SU-DHL-6 (cell line): ENCODE measurements around the gene HGD.

ENCODE experiments used
- H2AFZ ChIP-seq: fragments of 200-600 bp; sonication (generic); 2 replicates; pipeline ENCODE4 v1.6.1; 2014; ENCODE audit warnings: low read depth, mild to moderate bottlenecking, moderate library complexity, mixed read lengths, antibody characterized with exemption, low read length; ENCODE audit not compliant: severe bottlenecking
- H3F3A ChIP-seq: fragments of 200-600 bp; shearing (Covaris generic); 2 replicates; pipeline ENCODE4 v1.6.0; 2016; ENCODE audit warnings: antibody characterized with exemption, mild to moderate bottlenecking; ENCODE audit not compliant: insufficient read depth
- H3K27ac ChIP-seq: fragments of 200-600 bp; sonication (generic); 2 replicates; pipeline ENCODE4 v1.5.1; 2016; ENCODE audit warnings: low read depth, mild to moderate bottlenecking, low read length, moderate library complexity, mixed read lengths
- H3K27me3 ChIP-seq: fragments of 200-600 bp; sonication (generic), shearing (Covaris generic); 2 replicates; pipeline ENCODE4 v1.6.0; 2014; ENCODE audit warnings: mild to moderate bottlenecking, low read length
- H3K36me3 ChIP-seq: fragments of 200-600 bp; sonication (generic); 2 replicates; pipeline ENCODE4 v1.6.1; 2014; ENCODE audit warnings: mild to moderate bottlenecking, low read length, mixed read lengths
- H3K4me2 ChIP-seq: fragments of 300-600, 200-600 bp; shearing (Covaris generic), sonication (generic); 2 replicates; pipeline ENCODE4 v1.6.0; 2014; ENCODE audit warnings: low read length, low read depth, mild to moderate bottlenecking; ENCODE audit not compliant: poor library complexity, severe bottlenecking
- H3K4me3 ChIP-seq: fragments of 200-600 bp; sonication (generic); 2 replicates; pipeline ENCODE4 v1.5.1; 2014; ENCODE audit warnings: antibody characterized with exemption, low read length, mild to moderate bottlenecking, mixed read lengths; ENCODE audit not compliant: insufficient read depth, poor library complexity, severe bottlenecking
- H3K79me2 ChIP-seq: fragments of 200-600 bp; sonication (generic); 2 replicates; pipeline ENCODE4 v1.6.1; 2014; ENCODE audit warnings: mild to moderate bottlenecking, low read length, moderate library complexity; ENCODE audit not compliant: insufficient read depth
- H3K9ac ChIP-seq: fragments of 200-600 bp; sonication (generic); 2 replicates; pipeline ENCODE4 v1.7.0; 2014; ENCODE audit warnings: mild to moderate bottlenecking, low read length
- H3K9me2 ChIP-seq: fragments of 200-600 bp; sonication (generic); replicated peaks from 2 replicates; pipeline ENCODE4 v1.6.1; 2014; ENCODE audit warnings: low read length; ENCODE audit not compliant: insufficient read depth
- H3K9me3 ChIP-seq: fragments of 200-600 bp; sonication (generic); 2 replicates; pipeline ENCODE4 v1.6.1; 2014; ENCODE audit warnings: low read length, mixed read lengths; ENCODE audit not compliant: insufficient read depth
- H4K20me1 ChIP-seq: fragments of 200-600 bp; sonication (generic); 2 replicates; pipeline ENCODE4 v1.6.1; 2014; ENCODE audit warnings: low read depth, mild to moderate bottlenecking, antibody characterized with exemption, low read length, moderate library complexity, mixed read lengths
- EZH2phosphoT487 ChIP-seq: fragments of 200-600 bp; sonication (generic), shearing (Covaris generic); conservative IDR thresholded peaks from 2 replicates; pipeline ENCODE4 v1.6.1; 2018; ENCODE audit warnings: mild to moderate bottlenecking, antibody characterized with exemption, low read length, moderate library complexity, mixed read lengths
- TF ChIP-seq, protein P1 (sequence below): fragments of 200-600 bp; sonication (generic); IDR thresholded peaks from one replicate; pipeline ENCODE4 v1.5.1; 2017; ENCODE audit warnings: antibody characterized with exemption, mild to moderate bottlenecking, low read length, moderate library complexity; ENCODE audit not compliant: insufficient read depth, poor library complexity, severe bottlenecking

HGD gene

DNA sequence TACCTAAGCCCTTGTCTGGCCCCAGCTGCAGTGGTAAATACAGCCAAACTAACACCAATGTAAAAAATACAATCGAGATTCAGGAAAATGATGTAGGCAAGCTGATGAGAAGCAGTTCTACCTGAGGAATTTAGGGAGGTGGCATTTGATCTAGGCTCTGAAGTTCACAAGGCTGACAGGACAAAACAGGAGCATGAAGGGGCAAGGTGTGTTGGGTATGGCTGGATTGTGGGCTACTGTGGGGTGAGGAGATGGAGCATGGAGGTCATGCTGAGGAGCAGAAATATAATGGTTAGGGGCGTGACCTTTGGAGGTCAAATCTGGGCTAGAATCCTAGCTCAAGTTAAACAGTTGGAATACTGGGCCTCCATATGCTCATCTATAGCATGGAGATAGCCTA lies 79.4 kb downstream of the HGD start:
- Histone ChIP-seq H3K4me2 (no peak overlapping the region), H3K79me2 (peaks cover 25% of the 10 kb centered on the region), H3K9me3 (no peaks in the 10 kb centered on the region), H3K9ac (no peak overlapping the region), H3K9me2 (no peaks in the 10 kb centered on the region), H3F3A (no peaks in the 10 kb centered on the region), H3K36me3 (peaks cover 16% of the 10 kb centered on the region; the same call in 1 of the 2 replicates), H3K4me3 (no peak overlapping the region), H4K20me1 (0 out of 2 replicates have a peak, but pooled peaks cover 2% of the 10 kb centered on the region), H3K27me3 (no peaks in the 10 kb centered on the region), H2AFZ (no peak overlapping the region), H3K27ac (no peak overlapping the region)
- TF ChIP-seq, protein P1, sequence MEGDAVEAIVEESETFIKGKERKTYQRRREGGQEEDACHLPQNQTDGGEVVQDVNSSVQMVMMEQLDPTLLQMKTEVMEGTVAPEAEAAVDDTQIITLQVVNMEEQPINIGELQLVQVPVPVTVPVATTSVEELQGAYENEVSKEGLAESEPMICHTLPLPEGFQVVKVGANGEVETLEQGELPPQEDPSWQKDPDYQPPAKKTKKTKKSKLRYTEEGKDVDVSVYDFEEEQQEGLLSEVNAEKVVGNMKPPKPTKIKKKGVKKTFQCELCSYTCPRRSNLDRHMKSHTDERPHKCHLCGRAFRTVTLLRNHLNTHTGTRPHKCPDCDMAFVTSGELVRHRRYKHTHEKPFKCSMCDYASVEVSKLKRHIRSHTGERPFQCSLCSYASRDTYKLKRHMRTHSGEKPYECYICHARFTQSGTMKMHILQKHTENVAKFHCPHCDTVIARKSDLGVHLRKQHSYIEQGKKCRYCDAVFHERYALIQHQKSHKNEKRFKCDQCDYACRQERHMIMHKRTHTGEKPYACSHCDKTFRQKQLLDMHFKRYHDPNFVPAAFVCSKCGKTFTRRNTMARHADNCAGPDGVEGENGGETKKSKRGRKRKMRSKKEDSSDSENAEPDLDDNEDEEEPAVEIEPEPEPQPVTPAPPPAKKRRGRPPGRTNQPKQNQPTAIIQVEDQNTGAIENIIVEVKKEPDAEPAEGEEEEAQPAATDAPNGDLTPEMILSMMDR: no peak
- TF ChIP-seq EZH2phosphoT487: no peak

DNA sequence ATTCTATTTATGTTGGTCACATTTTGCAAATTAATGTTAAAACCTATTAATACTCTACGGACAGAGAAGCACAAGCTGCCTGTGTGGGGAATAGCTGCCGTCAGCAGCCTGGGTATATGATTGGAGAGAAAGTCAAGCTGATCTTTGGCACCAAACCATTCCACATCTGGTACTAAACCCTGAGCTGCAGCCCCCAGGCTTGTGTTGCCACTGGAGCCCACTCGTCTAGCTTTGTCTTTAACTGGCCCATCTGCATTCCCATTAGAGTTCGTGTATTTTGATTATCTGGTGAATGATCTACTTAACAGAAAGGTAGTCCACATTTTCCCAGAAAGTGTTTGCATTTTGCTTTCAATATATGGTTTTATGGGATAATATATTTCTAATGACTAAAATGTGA lies 80.5 kb downstream of the HGD start:
- Histone ChIP-seq H3K36me3 (peaks cover 16% of the 10 kb centered on the region; the same call in 1 of the 2 replicates), H2AFZ (no peak overlapping the region), H3F3A (no peaks in the 10 kb centered on the region), H3K27me3 (no peaks in the 10 kb centered on the region), H3K4me3 (no peak overlapping the region), H4K20me1 (0 out of 2 replicates have a peak, but pooled peaks cover 2% of the 10 kb centered on the region), H3K4me2 (no peak overlapping the region), H3K9me2 (no peaks in the 10 kb centered on the region), H3K27ac (no peak overlapping the region), H3K9ac (no peak overlapping the region), H3K79me2 (peaks cover 35% of the 10 kb centered on the region), H3K9me3 (no peaks in the 10 kb centered on the region)
- no peak for TF ChIP-seq EZH2phosphoT487
- TF ChIP-seq, protein P1: no peak

DNA sequence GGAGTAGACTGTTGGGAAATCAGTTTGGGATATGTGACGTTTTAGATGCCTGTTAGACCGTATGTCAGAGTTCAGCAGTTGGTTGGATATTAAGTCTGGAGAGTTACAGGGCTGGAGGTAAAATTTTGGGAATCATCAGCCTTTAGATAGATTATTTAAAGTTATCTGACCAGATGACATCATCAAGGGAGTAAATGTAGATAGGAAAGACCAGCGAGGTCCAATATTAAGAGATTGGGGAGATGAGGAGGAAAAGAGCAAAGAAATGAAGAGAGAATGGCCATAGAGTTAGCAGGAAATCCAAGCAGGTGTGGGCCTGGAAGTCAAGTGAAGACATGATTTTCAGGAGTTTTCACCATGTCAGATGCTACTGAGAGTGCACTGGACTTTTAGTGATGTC lies 82.8 kb downstream of the HGD start:
- Histone ChIP-seq H3K4me2 (no peak overlapping the region), H3F3A (no peaks in the 10 kb centered on the region), H3K27ac (no peak overlapping the region), H2AFZ (no peak overlapping the region), H3K27me3 (no peaks in the 10 kb centered on the region), H3K9me3 (no peaks in the 10 kb centered on the region), H3K9ac (no peak overlapping the region), H3K79me2 (peaks cover 38% of the 10 kb centered on the region), H4K20me1 (0 out of 2 replicates have a peak, but pooled peaks cover 2% of the 10 kb centered on the region), H3K9me2 (no peaks in the 10 kb centered on the region), H3K4me3 (no peak overlapping the region), H3K36me3 (peaks cover 16% of the 10 kb centered on the region; the same call in 1 of the 2 replicates)
- TF ChIP-seq EZH2phosphoT487: no peak
- TF ChIP-seq, protein P1: no peak
